Measurements from ENCODE around the gene PDILT.

GRCh38 chr16:20349615-20350014, 54.9 kb downstream of the PDILT start:
- TF ChIP-seq, protein P1, sequence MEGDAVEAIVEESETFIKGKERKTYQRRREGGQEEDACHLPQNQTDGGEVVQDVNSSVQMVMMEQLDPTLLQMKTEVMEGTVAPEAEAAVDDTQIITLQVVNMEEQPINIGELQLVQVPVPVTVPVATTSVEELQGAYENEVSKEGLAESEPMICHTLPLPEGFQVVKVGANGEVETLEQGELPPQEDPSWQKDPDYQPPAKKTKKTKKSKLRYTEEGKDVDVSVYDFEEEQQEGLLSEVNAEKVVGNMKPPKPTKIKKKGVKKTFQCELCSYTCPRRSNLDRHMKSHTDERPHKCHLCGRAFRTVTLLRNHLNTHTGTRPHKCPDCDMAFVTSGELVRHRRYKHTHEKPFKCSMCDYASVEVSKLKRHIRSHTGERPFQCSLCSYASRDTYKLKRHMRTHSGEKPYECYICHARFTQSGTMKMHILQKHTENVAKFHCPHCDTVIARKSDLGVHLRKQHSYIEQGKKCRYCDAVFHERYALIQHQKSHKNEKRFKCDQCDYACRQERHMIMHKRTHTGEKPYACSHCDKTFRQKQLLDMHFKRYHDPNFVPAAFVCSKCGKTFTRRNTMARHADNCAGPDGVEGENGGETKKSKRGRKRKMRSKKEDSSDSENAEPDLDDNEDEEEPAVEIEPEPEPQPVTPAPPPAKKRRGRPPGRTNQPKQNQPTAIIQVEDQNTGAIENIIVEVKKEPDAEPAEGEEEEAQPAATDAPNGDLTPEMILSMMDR (IDR thresholded peaks at IDR 0.05 in 4 of 5, conservative IDR thresholded peaks at IDR 0.05 in 1 of 5), result no peak
- TF ChIP-seq POLR2A (IDR thresholded peaks at IDR 0.05), result no peak

All from gastrocnemius medialis (tissue), 4 donors.